ENCODE measurements around the gene TWIST2. TPM values are rescaled to one million over a fixed set of nuclear protein-coding genes. Genes with fewer than 3 reads are reported as not detected.

TWIST2 gene
- total and polyA plus RNA-seq, 7 experiments from 2014 or later = not detected

DNA sequence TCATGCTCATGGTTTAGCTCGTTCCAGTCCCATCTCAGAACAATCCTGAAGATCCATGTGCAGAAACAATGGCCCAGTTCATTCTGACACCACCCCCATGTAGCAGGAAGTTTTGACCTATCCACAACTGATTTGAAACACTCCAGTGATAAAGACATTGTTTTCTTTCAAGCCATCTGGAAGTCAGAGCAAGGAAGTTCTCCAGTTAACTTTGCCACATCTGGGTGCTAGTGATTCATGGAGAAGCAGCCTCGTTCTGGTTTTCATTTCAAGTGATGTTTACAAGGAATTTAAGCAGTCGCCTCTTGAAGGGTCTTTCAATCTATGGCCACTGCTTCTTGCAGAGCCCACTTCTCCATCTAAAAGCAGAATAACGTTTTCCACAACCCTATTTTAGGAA, 36.6 kb upstream of the TWIST2 start:
- Histone ChIP-seq H3K27me3 (ENCODE audit: control insufficient read depth in 2 of 2, insufficient read depth in 2 of 2, low read length in 2 of 2) (no peaks in the 10 kb centered on the region), H3K27ac (ENCODE audit: low read depth, low read length) (no peak overlapping the region)
- peaks cover 0 to 48% (median 19%) of the 10 kb centered on the region in 5 donors for H3K27me3 Mint-ChIP-seq

DNA sequence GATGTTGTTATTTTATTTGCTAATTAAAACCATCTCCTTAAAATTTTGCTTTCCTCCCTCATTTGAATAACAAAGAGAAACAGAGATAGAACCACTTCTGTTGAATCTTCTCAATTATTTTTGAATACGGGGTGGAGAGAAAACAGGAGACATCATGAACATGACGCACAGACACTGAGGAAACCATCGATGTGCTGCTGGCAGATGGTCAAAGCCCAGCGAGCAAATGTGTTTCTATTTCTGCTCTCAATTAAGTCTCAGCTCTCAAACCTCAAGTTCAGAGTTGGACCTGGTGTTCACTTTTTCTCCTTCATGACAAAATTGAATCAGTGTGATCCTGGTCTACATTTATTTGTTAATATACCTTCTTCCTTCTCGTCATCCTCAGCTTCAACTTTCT, 36.1 kb upstream of the TWIST2 start:
- ChIA-PET POLR2A (no interaction called here), CTCF (no interaction called here)
- no peaks in the 10 kb centered on the region for H3K9me3 ChIP-seq (ENCODE audit: control insufficient read depth in 2 of 3, low read length in 3 of 3)
- H3K36me3 Mint-ChIP-seq = no peaks in the 10 kb centered on the region
- H3K4me1 ChIP-seq (ENCODE audit: control insufficient read depth in 2 of 2, insufficient read depth in 2 of 2, low read length in 2 of 2) = no peaks in the 10 kb centered on the region
- peaks cover 0 to 10% (median 3%) of the 10 kb centered on the region in 11 donors for H3K9me3 Mint-ChIP-seq
- peaks cover 0 to 45% (median 23%) of the 10 kb centered on the region in 5 donors for H3K27me3 Mint-ChIP-seq
- intact Hi-C loops (cut with micrococcal nuclease) = no loop called here
- no peak overlapping the region for H3K4me3 Mint-ChIP-seq
- ATAC-seq (no peak), DNase-seq (no peak)
- no peak overlapping the region for H3K27ac Mint-ChIP-seq
- no peak overlapping the region for H3K4me3 ChIP-seq (ENCODE audit: low read length)
- H3K36me3 ChIP-seq (ENCODE audit: control insufficient read depth in 2 of 3, insufficient read depth in 3 of 3, low read length in 3 of 3) = no peaks in the 10 kb centered on the region
- H3K27ac ChIP-seq (ENCODE audit: low read depth, low read length) = no peak overlapping the region
- H3K27me3 ChIP-seq (ENCODE audit: control insufficient read depth in 2 of 2, insufficient read depth in 2 of 2, low read length in 2 of 2) = no peaks in the 10 kb centered on the region
- H3K4me1 Mint-ChIP-seq = no peaks in the 10 kb centered on the region

More for the DNA sequence above, 36.6 kb upstream of the TWIST2 start:
- Histone ChIP-seq H3K4me3 (ENCODE audit: low read length) (no peak overlapping the region), H3K4me1 (ENCODE audit: control insufficient read depth in 2 of 2, insufficient read depth in 2 of 2, low read length in 2 of 2) (no peaks in the 10 kb centered on the region), H3K36me3 (ENCODE audit: control insufficient read depth in 2 of 3, insufficient read depth in 3 of 3, low read length in 3 of 3) (no peaks in the 10 kb centered on the region), H3K9me3 (ENCODE audit: control insufficient read depth in 2 of 3, low read length in 3 of 3) (no peaks in the 10 kb centered on the region)
- ATAC-seq (no peak), DNase-seq (no peak)
- intact Hi-C loops (cut with micrococcal nuclease) = no loop called here
- Mint-ChIP-seq H3K4me1 (no peaks in the 10 kb centered on the region), H3K9me3 (peaks cover 0 to 10% (median 3%) of the 10 kb centered on the region in 11 donors), H3K27ac (no peak overlapping the region), H3K4me3 (no peak overlapping the region), H3K36me3 (no peaks in the 10 kb centered on the region)
- ChIA-PET CTCF (no interaction called here), POLR2A (no interaction called here)

DNA sequence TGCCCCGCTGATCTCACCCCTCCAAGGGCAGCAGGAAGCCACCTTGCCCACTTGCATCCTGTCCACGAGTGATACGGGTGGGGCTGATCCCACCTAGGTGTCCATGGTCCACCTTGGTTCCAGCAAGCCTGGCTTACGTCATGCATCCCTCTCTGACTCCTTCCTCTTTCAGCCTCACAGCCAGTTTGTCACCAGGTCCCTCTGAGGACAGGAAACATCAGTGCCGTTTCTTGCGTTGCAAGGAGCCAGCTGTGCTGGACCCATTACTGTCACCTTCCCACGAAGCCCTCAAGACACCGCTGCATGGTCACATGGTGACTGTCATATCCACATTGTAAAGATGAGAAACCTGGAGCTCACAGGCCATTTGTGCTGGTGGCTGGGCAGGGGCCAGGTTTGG, 34.8 kb upstream of the TWIST2 start:
- intact Hi-C loops (cut with micrococcal nuclease) = no loop called here

DNA sequence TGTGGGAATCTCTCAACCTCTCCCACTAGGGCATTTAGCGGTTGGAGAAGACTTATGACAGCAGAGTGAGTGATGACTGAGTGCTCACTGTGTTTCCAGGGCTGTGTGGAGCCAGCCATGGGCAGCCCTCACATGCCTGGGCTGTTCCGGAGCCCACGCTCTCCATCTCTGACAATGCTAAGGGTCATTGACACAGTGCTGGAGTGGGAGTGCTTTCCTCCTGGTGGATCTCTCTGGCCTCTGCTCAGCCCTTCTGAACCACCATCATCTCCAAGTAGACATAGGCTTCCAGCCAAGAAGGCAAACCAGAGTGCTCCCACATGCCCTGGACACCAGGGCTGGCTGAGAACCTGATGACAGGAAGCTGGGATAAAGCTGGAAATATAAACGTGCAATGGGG, 33.1 kb upstream of the TWIST2 start:
- CTCF ChIA-PET = no interaction called here
- no peaks in the 10 kb centered on the region for H3K4me1 Mint-ChIP-seq
- H3K27me3 Mint-ChIP-seq = peaks cover 0 to 74% (median 51%) of the 10 kb centered on the region in 5 donors
- peaks cover 0 to 7% (median 0%) of the 10 kb centered on the region in 5 donors for H3K36me3 Mint-ChIP-seq
- H3K4me3 Mint-ChIP-seq = no peak overlapping the region
- Histone ChIP-seq H3K4me1 (ENCODE audit: control insufficient read depth in 2 of 2, insufficient read depth in 2 of 2, low read length in 2 of 2) (no peaks in the 10 kb centered on the region), H3K36me3 (ENCODE audit: control insufficient read depth in 2 of 3, insufficient read depth in 3 of 3, low read length in 3 of 3) (no peaks in the 10 kb centered on the region), H3K4me3 (ENCODE audit: low read length) (no peak overlapping the region), H3K27ac (ENCODE audit: low read depth, low read length) (no peak overlapping the region), H3K27me3 (ENCODE audit: control insufficient read depth in 2 of 2, insufficient read depth in 2 of 2, low read length in 2 of 2) (no peaks in the 10 kb centered on the region), H3K9me3 (ENCODE audit: control insufficient read depth in 2 of 3, low read length in 3 of 3) (no peaks in the 10 kb centered on the region)
- DNase-seq (no peak), ATAC-seq (no peak)
- H3K27ac Mint-ChIP-seq = peak overlapping the region in 1 of 9 donors; percentile 23
- intact Hi-C loops (cut with micrococcal nuclease) = no loop called here
- peaks cover 0 to 5% (median 0%) of the 10 kb centered on the region in 11 donors for H3K9me3 Mint-ChIP-seq
- POLR2A ChIA-PET = no interaction called here

More for the DNA sequence above, 34.8 kb upstream of the TWIST2 start:
- Mint-ChIP-seq H3K4me3 (no peak overlapping the region), H3K36me3 (no peaks in the 10 kb centered on the region), H3K4me1 (no peaks in the 10 kb centered on the region), H3K27ac (peak overlapping the region in 1 of 9 donors; percentile 82), H3K9me3 (peaks cover 0 to 10% (median 3%) of the 10 kb centered on the region in 11 donors), H3K27me3 (peaks cover 0 to 57% (median 36%) of the 10 kb centered on the region in 5 donors)
- Histone ChIP-seq H3K36me3 (ENCODE audit: control insufficient read depth in 2 of 3, insufficient read depth in 3 of 3, low read length in 3 of 3) (no peaks in the 10 kb centered on the region), H3K4me1 (ENCODE audit: control insufficient read depth in 2 of 2, insufficient read depth in 2 of 2, low read length in 2 of 2) (no peaks in the 10 kb centered on the region), H3K27me3 (ENCODE audit: control insufficient read depth in 2 of 2, insufficient read depth in 2 of 2, low read length in 2 of 2) (no peaks in the 10 kb centered on the region), H3K27ac (ENCODE audit: low read depth, low read length) (no peak overlapping the region), H3K4me3 (ENCODE audit: low read length) (no peak overlapping the region), H3K9me3 (ENCODE audit: control insufficient read depth in 2 of 3, low read length in 3 of 3) (no peaks in the 10 kb centered on the region)
- ChIA-PET CTCF (no interaction called here), POLR2A (no interaction called here)
- DNase-seq = no peak
- ATAC-seq = no peak

DNA sequence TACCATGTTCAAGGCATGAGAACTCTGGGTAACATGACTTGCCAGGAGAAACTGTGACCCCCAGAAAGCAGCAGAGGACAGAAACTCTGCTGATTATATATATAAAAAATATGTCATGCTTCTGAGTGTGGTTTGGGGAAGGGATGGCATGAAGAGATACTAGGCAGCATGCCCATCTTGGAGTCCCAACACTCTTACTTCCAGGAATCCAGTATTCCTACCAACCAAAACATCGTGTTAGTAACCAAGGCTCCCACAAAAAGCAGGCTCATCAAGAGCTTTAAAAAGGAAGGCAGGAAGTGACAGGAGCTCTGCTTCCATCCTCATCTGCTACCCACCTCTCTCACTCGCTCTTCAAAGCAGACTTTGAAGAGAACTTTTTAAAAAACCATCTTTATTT, 31.6 kb upstream of the TWIST2 start:
- Mint-ChIP-seq H3K4me3 (no peak overlapping the region), H3K27me3 (peaks cover 0 to 81% (median 62%) of the 10 kb centered on the region in 5 donors), H3K4me1 (no peaks in the 10 kb centered on the region), H3K36me3 (peaks cover 0 to 11% (median 0%) of the 10 kb centered on the region in 5 donors), H3K9me3 (peaks cover 2 to 11% (median 5%) of the 10 kb centered on the region in 11 donors), H3K27ac (no peak overlapping the region)
- H3K27ac ChIP-seq (ENCODE audit: low read depth, low read length) = no peak overlapping the region
- DNase-seq = no peak
- H3K36me3 ChIP-seq (ENCODE audit: control insufficient read depth in 2 of 3, insufficient read depth in 3 of 3, low read length in 3 of 3) = no peaks in the 10 kb centered on the region
- H3K4me3 ChIP-seq (ENCODE audit: low read length) = no peak overlapping the region
- ATAC-seq = no peak
- H3K27me3 ChIP-seq (ENCODE audit: control insufficient read depth in 2 of 2, insufficient read depth in 2 of 2, low read length in 2 of 2) = no peaks in the 10 kb centered on the region
- intact Hi-C loops (cut with micrococcal nuclease) = no loop called here
- POLR2A ChIA-PET = no interaction called here
- CTCF ChIA-PET = no interaction called here
- H3K4me1 ChIP-seq (ENCODE audit: control insufficient read depth in 2 of 2, insufficient read depth in 2 of 2, low read length in 2 of 2) = no peaks in the 10 kb centered on the region
- H3K9me3 ChIP-seq (ENCODE audit: control insufficient read depth in 2 of 3, low read length in 3 of 3) = no peaks in the 10 kb centered on the region

DNA sequence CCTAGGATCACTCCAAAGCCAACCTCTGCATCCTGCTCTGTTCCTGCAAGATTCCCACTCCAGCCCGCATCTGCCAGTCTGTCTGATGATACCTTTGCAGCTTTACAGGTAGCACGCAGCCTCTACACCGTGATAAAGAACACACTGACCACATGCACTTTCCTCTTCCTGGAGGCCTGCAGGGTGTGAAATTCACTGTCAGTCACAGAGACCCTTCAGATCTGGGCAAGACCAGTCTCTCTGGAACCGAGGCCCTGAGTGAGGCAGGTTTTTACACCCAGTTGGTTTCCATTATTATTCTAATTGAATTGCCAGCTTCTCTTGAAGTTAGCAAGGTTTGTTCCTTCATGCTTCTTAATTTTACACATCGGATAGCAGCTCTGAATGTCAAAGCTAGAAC, 30.5 kb upstream of the TWIST2 start:
- intact Hi-C loops (cut with micrococcal nuclease) = no loop called here
- H3K4me1 Mint-ChIP-seq = no peaks in the 10 kb centered on the region
- Histone ChIP-seq H3K36me3 (ENCODE audit: control insufficient read depth in 2 of 3, insufficient read depth in 3 of 3, low read length in 3 of 3) (no peaks in the 10 kb centered on the region), H3K4me1 (ENCODE audit: control insufficient read depth in 2 of 2, insufficient read depth in 2 of 2, low read length in 2 of 2) (no peaks in the 10 kb centered on the region), H3K27me3 (ENCODE audit: control insufficient read depth in 2 of 2, insufficient read depth in 2 of 2, low read length in 2 of 2) (no peaks in the 10 kb centered on the region), H3K9me3 (ENCODE audit: control insufficient read depth in 2 of 3, low read length in 3 of 3) (no peaks in the 10 kb centered on the region), H3K4me3 (ENCODE audit: low read length) (no peak overlapping the region), H3K27ac (ENCODE audit: low read depth, low read length) (no peak overlapping the region)
- ChIA-PET CTCF (no interaction called here), POLR2A (no interaction called here)
- H3K4me3 Mint-ChIP-seq = no peak overlapping the region
- H3K27ac Mint-ChIP-seq = no peak overlapping the region
- DNase-seq = no peak
- H3K9me3 Mint-ChIP-seq = peaks cover 2 to 14% (median 5%) of the 10 kb centered on the region in 11 donors
- peaks cover 0 to 92% (median 70%) of the 10 kb centered on the region in 5 donors for H3K27me3 Mint-ChIP-seq
- H3K36me3 Mint-ChIP-seq = peaks cover 0 to 11% (median 0%) of the 10 kb centered on the region in 5 donors
- ATAC-seq = no peak

DNA sequence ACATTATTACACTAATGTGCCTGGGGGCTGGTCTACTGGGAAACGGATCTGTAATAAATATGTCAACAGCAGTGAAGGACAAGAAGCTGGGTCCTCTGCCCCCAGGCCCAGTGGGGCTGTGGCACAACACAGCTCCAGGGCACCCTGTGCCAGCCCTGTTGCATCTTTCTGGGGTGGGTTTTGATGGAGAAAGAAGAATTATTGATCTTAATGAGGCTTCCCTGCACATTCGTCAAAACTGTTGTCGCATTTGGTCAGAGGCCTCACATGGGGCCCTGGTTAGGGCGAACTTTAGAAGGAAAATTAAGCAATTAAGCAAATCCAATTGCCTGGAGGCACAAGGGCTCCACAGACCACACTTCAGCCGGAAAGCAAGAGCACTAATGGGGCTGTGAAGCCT, 30.0 kb upstream of the TWIST2 start:
- no peak overlapping the region for H3K27ac Mint-ChIP-seq
- Histone ChIP-seq H3K4me1 (ENCODE audit: control insufficient read depth in 2 of 2, insufficient read depth in 2 of 2, low read length in 2 of 2) (no peaks in the 10 kb centered on the region), H3K9me3 (ENCODE audit: control insufficient read depth in 2 of 3, low read length in 3 of 3) (no peaks in the 10 kb centered on the region), H3K36me3 (ENCODE audit: control insufficient read depth in 2 of 3, insufficient read depth in 3 of 3, low read length in 3 of 3) (no peaks in the 10 kb centered on the region), H3K27ac (ENCODE audit: low read depth, low read length) (no peak overlapping the region), H3K27me3 (ENCODE audit: control insufficient read depth in 2 of 2, insufficient read depth in 2 of 2, low read length in 2 of 2) (no peaks in the 10 kb centered on the region), H3K4me3 (ENCODE audit: low read length) (no peak overlapping the region)
- POLR2A ChIA-PET = no interaction called here
- H3K27me3 Mint-ChIP-seq = peaks cover 0 to 93% (median 72%) of the 10 kb centered on the region in 5 donors
- no peaks in the 10 kb centered on the region for H3K4me1 Mint-ChIP-seq
- H3K4me3 Mint-ChIP-seq = no peak overlapping the region
- ATAC-seq = no peak
- peaks cover 2 to 19% (median 5%) of the 10 kb centered on the region in 11 donors for H3K9me3 Mint-ChIP-seq
- H3K36me3 Mint-ChIP-seq = peaks cover 0 to 11% (median 0%) of the 10 kb centered on the region in 5 donors
- intact Hi-C loops (cut with micrococcal nuclease) = no loop called here
- DNase-seq = no peak
- CTCF ChIA-PET = no interaction called here
